Measurements from ENCODE around the gene GLT6D1. TPM values are rescaled to one million over a fixed set of nuclear protein-coding genes. Genes with fewer than 3 reads are reported as not detected.

GLT6D1 gene
- total and polyA plus RNA-seq, 2 donors (not counting 3 experiments of a cell fraction or from before 2014, with no cell fraction given) = not detected

DNA sequence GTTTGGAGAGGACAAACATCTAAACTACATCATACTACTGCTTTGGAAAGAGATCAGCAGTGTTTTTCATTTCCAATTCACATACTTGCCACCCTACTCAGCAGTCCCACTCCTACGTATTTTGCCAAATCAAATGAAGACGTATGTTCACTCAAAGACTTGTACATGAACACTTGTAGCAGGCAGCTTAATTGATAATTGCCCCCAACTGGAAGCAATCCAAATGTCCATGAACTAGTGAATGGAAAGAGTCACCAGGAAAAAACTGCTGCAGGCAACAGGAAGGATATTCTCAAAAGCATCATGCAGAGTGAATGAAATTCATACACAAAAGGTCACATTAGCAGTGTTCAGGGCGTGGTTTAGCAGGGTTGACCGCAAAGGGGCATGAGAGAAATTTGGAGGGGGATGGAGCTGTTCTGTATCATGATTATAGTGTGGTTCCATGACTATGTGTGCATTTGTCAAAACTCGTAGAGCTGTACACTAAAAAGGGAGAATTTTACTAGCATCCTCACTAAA is 39.0 kb downstream of the GLT6D1 start:
- BruUV-seq (replicated peaks) = no TSS peak
- ChIA-PET POLR2A (no interaction called here), CTCF (interaction anchor here (1.1 to 1.9 kb wide), 2 partner anchors 72 to 96 kb away, joined by 4 to 6 read pairs; no protein-coding TSS in a partner anchor)

More for the DNA sequence above, 39.0 kb downstream of the GLT6D1 start:
- Histone ChIP-seq H3K9ac (replicated peaks; ENCODE audit: extremely low read depth, insufficient read depth, low read length) (no peak overlapping the region), H3K27me3 (ENCODE audit: control insufficient read depth in 2 of 2, insufficient read depth in 2 of 2, low read length in 2 of 2) (peaks cover 6 to 21% of the 10 kb centered on the region in 2 experiments), H3K79me2 (ENCODE audit: control insufficient read depth, insufficient read depth, low read length) (no peaks in the 10 kb centered on the region), H3K27ac (ENCODE audit: insufficient read depth, low read depth, low read length) (no peak overlapping the region), H3K4me2 (ENCODE audit: insufficient read depth, low read length) (no peak overlapping the region), H3K4me3 (replicated peaks in 1 of 3; ENCODE audit: insufficient read depth in 1 of 3, low read depth in 1 of 3, low read length in 3 of 3) (no peak overlapping the region), H3K4me1 (ENCODE audit: control insufficient read depth, extremely low read depth, insufficient read depth, low read length) (no peaks in the 10 kb centered on the region), H3K36me3 (ENCODE audit: control insufficient read depth in 2 of 2, extremely low read depth in 1 of 2, insufficient read depth in 2 of 2, low read length in 2 of 2) (no peaks in the 10 kb centered on the region), H4K20me1 (replicated peaks; ENCODE audit: control insufficient read depth, extremely low read depth, insufficient read depth, low read length) (no peaks in the 10 kb centered on the region), H2AFZ (ENCODE audit: low read depth, low read length) (no peak overlapping the region), H3K9me3 (replicated peaks; ENCODE audit: control insufficient read depth, insufficient read depth, low read length) (no peaks in the 10 kb centered on the region), H3K9me1 (replicated peaks; ENCODE audit: control insufficient read depth, extremely low read depth, insufficient read depth, low read length) (no peaks in the 10 kb centered on the region)
- TF ChIP-seq GATA2 (IDR thresholded peaks at IDR 0.05; ENCODE audit: insufficient read depth, insufficient read length, low read depth, low read length) (no peak), EZH2 (IDR thresholded peaks at IDR 0.05; ENCODE audit: borderline replicate concordance, low read depth, low read length, severe bottlenecking) (no peak), MAX (IDR thresholded peaks at IDR 0.05; ENCODE audit: insufficient read depth, insufficient read length) (no peak), POLR2A (IDR thresholded peaks at IDR 0.05; ENCODE audit: low read depth, low read length) (no peak), FOS (IDR thresholded peaks at IDR 0.05; ENCODE audit: borderline replicate concordance, insufficient read depth, low read length) (no peak), POLR2AphosphoS5 (IDR thresholded peaks at IDR 0.05; ENCODE audit: insufficient read depth, low read depth, low read length) (no peak), JUN (IDR thresholded peaks at IDR 0.05; ENCODE audit: borderline replicate concordance, insufficient read depth, insufficient read length, low read depth) (no peak), MYC (IDR thresholded peaks at IDR 0.05; ENCODE audit: low read depth, low read length) (no peak)
- TF ChIP-seq, protein P1, sequence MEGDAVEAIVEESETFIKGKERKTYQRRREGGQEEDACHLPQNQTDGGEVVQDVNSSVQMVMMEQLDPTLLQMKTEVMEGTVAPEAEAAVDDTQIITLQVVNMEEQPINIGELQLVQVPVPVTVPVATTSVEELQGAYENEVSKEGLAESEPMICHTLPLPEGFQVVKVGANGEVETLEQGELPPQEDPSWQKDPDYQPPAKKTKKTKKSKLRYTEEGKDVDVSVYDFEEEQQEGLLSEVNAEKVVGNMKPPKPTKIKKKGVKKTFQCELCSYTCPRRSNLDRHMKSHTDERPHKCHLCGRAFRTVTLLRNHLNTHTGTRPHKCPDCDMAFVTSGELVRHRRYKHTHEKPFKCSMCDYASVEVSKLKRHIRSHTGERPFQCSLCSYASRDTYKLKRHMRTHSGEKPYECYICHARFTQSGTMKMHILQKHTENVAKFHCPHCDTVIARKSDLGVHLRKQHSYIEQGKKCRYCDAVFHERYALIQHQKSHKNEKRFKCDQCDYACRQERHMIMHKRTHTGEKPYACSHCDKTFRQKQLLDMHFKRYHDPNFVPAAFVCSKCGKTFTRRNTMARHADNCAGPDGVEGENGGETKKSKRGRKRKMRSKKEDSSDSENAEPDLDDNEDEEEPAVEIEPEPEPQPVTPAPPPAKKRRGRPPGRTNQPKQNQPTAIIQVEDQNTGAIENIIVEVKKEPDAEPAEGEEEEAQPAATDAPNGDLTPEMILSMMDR (IDR thresholded peaks at IDR 0.05; ENCODE audit: extremely low read depth in 1 of 2, insufficient read depth in 1 of 2, low read depth in 1 of 2, low read length in 2 of 2) = no peak
- dilution Hi-C loops (cut with MboI; ENCODE audit: extremely low pct_ligation_motif_present, low sequenced_read_pairs) = no loop called here
- DNase-seq (ENCODE audit: low read depth, low spot score) = no peak
- intact Hi-C loops (cut with micrococcal nuclease) = loop anchor here (5.0 to 10.0 kb wide), 6 partner anchors 98 to 684 kb away; partner anchors contain the start of genes KCNT1, MRPS2 and UBAC1
- no peak for FAIRE-seq
